HG03064 (cell line): ENCODE results near the gene LYRM9.
"Not testable (repeated sequence)": the region's sequence is repeated elsewhere in the genome, so short reads cannot be mapped to it uniquely, and the experiment has no call there.

ENCODE experiments used
- ATAC-seq: cut with Tn5 transposase; IDR thresholded peaks from one replicate; pipeline ENCODE4 v1.9.1; 2021; ENCODE audit warnings: low read depth; ENCODE audit not compliant: unreplicated experiment

The LYRM9 gene

DNA sequence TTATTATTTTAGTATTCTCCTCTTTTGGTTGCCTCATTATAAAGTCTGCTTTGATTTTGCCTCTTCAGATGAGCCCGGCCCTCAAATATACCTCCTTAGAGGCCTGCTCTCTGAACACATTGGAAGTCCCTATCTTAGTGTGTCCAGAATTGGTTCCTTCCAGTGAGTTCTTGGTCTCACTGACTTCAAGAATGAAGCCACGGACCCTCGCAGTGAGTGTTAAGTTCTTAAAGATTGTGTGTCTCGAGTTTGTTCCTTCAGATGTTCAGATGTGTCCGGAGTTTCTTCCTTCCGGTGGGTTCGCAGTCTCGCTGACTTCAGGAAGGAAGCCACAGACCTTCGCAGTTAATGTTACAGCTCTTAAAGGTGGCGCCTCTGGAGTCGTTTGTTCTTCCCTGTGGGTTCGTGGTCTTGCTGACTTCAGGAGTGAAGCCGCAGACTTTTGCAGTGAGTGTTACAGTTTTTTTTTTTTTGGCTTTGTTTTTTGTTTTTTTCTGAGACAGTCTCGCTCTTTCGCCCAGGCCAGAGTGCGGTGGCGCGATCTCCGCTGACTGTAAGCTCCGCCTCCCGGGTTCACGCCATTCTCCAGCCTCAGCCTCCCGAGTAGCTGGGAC is 47.0 kb downstream of the LYRM9 start:
- no peak for ATAC-seq

GRCh38 chr17:27845264-27846041 is 47.7 kb downstream of the LYRM9 start:
- ATAC-seq: no peak

DNA sequence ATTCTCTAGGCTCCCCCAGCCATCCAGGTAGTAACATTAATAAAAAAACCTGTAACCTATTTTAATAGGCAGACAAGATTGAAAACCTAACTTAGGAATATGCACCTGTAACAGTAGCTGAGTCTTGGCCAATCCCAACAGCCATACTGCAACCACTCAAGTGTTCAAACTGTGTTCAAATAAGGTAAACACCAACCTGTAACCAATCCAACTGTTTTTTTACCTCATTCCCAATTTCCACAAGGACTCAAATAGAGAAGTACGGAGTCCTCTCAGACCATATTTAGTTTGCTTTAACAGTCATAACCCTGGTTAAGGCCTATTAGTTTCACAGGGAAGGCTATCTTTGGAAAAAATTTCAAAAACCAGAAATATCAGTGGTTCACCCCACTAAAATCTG is 52.5 kb downstream of the LYRM9 start:
- ATAC-seq: no peak

GRCh38 chr17:27840406-27840678 is 52.8 kb downstream of the LYRM9 start:
- not testable (repeated sequence) for ATAC-seq

DNA sequence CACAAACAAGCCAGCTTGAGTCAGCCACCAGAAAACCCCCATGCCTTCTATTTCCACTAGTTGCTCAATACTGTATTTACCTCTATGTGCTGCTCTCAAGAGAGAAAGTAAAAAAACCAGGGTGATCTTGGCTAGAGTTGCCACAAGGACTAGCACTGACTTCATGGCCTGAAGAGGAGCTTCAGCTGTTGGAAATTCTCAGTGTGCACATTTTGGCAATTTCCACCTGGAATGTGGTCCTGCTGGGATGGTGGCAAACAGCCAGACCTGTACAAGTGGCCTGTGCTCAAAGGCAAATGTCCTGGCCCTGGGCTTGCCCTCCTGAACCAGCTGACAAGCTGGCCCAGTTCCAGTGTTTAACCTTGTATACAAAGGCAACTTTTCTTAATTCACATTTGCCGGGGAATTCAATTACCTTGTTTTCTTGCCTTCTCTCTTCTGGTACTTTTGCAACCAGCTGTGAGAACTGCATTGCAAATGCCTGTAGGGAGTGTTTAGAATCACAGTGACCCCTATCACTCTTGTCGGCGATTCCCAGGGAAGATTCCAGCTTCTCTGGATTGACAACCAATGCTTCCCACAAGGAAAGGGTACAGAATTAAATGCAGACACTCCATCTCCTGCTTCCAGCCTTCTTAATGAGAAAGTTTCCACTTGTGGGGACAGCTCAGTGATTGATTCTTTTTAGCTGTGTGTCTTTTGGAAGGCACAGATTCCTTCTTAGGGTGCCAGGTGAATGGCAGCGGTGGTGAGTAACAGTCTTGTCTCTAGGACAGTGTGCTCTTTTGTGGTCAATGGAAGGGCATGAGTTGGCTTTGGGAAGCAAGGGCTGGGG is 53.4 kb downstream of the LYRM9 start:
- ATAC-seq: not testable (repeated sequence)

DNA sequence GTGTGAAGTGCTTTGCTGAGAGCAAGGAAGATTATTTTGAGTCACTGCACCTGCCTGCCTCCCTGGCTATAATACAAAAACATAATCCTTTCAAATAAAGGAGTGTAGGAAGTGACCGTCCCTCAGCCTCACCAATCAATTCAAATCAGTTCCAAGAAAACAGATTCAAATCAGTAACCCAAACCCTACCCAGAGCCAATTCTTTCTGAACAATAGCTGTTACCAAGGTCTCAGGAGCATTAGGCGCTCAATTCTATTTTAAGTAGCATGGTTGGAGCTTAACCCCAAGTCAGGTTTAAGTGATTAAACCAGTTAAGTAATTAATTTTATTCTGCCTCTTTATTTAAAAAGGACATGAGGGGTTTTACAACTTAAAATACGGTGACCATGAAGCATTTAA is 54.6 kb downstream of the LYRM9 start:
- not testable (repeated sequence) for ATAC-seq

DNA sequence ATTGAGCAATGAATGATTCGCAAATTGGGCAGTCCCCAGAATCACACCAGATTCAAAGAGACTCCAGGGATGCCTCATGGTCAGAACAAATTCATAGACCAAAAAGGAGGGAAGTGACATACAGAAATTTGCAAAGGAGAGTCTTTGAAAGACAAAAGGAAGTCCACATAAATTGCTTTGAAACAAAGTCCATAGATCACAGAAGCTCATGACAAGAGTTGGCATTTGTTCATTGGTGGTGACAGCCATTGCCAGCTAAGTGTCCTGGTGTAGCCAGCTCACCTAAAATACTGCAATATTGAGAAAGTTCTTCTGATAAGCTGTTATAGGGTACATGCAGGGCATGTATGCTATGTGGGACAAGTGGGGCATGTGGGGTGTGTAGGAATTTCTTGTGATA is 55.4 kb downstream of the LYRM9 start:
- ATAC-seq: not testable (repeated sequence)

DNA sequence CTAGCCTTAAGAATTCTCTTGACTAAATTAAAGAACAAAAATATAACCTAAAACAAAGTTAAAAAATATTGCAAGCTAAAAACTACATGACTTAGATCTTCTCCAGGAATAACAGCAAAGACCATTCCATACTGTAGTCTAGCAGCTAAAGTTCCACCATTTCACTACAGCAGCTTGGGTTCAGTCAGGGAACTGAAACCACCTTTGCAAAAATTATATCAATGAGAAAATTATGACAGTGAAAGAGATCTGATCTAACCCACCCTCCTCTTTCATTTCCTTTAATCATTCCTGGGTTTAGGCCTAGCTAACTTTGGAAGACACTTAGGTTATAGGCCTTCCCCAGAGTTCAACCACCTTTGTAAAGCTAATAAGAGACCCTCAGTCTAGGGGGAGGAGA is 56.5 kb downstream of the LYRM9 start:
- no peak for ATAC-seq

DNA sequence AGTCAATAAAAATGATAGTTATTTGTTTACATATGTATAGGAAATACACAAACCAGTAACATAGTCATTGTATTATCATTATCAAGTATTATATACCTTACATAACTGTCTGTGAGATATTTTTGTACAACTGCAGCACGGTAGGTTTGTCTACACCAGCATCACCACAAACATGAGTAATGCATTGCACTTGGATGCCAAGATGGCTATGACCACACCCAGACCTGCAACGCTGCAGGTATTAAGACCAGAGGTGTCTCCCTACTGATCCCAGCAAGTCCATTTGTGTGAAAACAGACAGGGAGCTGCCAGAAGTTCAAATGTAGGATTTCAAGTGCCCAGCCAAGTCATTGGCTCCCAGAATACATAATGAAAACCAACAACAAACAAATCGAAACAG is 58.6 kb downstream of the LYRM9 start:
- ATAC-seq: no peak

DNA sequence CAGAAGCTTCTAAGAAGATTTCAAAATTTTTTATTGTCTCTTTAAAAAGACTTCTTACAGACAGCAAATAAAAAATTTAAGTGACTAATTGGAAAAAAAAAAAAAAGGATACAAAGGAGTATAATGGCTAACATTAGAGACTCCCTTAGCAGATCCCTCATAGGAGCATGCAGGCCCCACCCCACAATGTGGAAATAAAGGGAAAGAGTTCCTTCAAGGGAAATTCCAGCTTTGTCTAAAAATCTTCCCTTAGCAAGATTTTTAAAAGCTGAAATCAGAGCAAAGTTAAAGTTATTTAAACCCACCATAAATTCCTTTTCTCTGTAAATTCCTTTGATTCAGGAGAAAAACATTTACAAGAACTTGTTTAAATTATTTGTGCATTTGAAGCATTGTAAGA is 60.3 kb downstream of the LYRM9 start:
- no peak for ATAC-seq

GRCh38 chr17:27829888-27830287 is 63.3 kb downstream of the LYRM9 start:
- ATAC-seq: not testable (repeated sequence)

DNA sequence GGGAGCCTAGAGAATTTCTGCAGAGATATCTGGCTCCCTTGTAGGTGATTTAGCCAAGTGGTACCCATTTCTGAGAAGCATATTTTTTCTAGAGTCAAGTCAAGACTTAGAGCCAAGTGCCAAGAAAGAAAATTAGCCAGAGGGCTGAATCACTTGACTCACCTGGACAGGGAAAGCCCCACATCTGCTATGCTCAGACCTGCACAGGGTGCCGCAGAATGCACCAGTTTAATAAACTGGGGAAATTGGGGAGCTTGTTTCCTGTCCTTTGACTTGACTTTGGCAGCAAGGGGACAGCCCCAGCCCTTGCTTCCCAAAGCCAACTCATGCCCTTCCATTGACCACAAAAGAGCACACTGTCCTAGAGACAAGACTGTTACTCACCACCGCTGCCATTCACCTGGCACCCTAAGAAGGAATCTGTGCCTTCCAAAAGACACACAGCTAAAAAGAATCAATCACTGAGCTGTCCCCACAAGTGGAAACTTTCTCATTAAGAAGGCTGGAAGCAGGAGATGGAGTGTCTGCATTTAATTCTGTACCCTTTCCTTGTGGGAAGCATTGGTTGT is 63.9 kb downstream of the LYRM9 start:
- ATAC-seq: not testable (repeated sequence)
